GM21528 (cell line): ENCODE data around the gene RBM38.
A peak's percentile ranks its signal among the peaks of the same experiment; 100 is the strongest.

ENCODE experiments used
- ATAC-seq: cut with Tn5 transposase; IDR thresholded peaks from one replicate; pipeline ENCODE4 v1.9.1; 2021; ENCODE audit warnings: mild to moderate bottlenecking, moderate library complexity; ENCODE audit not compliant: unreplicated experiment, low FRiP score

RBM38 gene

DNA sequence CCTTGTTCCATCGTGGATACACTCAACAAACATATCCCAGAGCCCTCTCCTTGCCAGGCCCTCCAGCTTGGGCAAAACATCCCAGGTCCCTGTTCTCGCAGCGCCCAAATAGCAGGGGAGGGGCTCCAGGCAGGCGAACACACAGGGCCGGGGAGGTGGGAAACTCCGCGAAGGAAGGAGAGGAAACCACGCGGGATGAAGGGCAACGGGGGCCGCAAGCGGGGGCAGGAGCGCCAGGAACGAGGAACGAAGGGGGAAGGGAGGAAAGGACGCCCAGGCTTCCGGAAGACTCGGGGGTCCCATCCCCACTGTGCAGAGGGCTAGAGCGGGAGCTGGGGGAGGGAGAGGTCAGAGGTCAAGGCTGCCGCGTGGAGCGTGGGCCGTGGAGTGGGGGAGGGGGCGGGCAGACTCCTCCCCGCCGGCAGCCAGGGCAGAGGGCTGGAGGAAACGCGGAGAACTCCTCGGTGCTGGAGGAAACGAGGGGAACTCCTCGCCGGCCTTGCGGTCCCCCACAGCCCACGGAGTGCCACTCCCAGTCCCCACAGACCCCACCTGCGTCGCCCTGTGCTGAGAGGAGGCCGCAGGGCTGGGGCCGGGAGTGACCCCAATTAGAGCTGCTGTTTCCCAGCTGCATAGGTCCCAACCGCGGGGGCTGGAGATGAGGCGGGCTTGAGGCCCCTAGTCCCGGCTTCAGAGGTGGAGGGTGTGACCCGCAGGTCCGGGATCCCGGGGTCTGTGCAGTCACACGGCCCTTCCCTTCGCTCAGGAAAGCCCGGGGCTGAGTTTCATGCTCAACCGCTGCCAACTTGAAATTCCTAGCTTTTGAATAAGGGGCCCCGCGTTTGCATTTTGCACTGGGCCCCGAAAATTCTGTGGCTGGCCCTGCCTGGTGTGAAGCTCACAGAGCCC, 1.2 kb upstream of the RBM38 start:
- peak; percentile 8 for ATAC-seq

DNA sequence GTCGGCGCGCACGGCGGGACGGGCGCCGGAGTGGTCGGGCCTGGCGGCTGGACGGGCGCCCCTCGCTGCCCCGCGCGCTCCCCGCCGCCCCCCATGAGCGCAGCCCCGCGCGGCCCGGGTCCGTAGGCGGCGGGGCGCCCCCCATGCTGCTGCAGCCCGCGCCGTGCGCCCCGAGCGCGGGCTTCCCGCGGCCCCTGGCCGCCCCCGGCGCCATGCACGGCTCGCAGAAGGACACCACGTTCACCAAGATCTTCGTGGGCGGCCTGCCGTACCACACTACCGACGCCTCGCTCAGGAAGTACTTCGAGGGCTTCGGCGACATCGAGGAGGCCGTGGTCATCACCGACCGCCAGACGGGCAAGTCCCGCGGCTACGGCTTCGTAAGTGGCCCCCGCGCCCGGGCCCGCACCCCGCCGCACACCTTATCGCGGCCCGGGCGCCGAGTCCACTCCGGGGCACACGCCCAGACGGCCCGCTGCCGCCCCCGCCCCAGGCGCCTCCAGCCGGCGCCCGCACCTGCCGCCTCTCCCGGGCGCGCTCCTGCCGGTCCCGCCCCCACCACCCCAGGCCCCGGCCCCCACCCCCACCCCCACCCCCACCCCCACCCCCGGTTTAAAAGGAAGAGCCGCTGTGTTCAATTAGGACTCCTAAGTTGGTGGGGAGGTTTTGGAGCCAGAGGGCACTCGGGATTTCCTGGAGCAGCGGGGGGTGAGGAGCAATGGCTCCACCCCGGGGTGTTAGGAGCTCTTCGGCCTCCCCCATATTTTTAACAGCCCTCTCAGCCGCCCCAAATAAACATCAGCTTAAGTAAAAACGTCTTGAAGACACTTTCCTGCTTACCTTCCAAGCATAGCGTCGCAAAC, 474 bp downstream of the RBM38 start:
- ATAC-seq, result peak; percentile 4

DNA sequence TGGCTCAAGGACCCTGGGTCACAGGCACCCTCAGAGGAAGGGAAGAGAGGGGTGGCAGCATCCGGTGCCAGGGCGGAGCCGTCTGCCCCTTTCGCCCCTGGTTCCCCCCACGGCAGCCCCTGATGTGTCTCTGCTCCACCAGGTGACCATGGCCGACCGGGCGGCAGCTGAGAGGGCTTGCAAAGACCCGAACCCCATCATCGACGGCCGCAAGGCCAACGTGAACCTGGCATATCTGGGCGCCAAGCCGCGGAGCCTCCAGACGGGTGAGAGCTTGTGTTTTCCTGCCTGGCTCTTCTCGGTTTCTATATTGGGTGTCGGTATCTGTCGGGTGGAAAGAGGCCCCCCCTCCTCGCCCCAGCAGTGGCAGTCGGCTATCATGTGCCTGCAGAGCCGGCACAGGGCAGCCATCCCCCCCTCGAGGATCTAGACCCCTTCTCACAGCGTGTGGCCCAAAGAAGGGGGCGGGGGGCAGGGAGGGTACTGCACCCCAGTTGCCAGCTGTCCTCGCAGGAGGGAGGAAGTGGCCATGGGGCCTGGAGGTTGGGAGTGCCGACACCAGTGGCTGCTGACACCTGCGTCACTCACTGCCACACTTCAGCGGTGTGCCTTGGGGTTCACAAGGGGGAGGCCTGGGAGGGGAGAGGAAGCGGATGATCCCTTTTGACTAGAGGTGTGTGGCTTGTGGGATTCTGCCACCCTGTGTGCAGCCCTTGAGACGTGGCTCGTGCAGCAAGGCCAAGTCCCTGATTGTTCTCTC, 1.5 kb downstream of the RBM38 start:
- ATAC-seq, result no peak

DNA sequence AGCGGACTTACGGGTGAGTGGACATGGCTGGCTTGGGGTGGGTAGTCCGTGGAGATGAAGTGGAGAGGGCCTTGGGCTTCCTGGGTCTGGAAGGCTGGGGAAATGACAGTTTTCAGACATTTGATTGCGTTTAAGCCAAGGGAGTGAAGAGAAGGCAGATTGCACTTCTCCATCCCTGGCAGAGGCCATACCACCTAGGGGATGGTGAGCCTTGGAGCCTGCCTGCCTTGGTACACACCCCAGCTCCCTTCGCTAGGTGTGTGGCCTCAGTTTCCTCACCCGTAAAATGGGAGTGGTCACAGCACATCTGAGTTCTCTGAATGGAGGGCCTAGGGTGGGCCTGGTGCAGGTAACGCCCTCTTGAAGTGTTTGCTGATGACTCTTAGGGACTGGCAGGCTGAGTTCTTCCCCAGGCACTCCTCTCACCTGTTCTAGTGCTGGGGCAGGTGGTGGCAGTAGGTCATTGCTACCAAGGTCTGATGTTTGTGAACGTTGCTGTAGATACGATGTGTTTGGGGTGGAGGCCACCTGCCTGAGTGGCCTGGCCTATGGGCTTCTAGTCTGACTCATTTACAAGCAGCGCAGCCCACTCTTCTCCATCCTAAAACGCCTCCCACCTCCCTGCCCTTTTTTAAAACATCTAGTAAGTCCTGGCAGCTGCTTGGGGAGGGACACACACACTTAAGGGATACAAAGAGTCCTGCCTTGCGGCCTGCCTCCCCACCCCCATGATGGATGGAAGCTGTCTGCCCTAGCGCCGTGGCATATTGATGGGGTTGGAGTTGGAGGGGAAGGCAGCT, 2.3 kb downstream of the RBM38 start:
- ATAC-seq, result no peak

DNA sequence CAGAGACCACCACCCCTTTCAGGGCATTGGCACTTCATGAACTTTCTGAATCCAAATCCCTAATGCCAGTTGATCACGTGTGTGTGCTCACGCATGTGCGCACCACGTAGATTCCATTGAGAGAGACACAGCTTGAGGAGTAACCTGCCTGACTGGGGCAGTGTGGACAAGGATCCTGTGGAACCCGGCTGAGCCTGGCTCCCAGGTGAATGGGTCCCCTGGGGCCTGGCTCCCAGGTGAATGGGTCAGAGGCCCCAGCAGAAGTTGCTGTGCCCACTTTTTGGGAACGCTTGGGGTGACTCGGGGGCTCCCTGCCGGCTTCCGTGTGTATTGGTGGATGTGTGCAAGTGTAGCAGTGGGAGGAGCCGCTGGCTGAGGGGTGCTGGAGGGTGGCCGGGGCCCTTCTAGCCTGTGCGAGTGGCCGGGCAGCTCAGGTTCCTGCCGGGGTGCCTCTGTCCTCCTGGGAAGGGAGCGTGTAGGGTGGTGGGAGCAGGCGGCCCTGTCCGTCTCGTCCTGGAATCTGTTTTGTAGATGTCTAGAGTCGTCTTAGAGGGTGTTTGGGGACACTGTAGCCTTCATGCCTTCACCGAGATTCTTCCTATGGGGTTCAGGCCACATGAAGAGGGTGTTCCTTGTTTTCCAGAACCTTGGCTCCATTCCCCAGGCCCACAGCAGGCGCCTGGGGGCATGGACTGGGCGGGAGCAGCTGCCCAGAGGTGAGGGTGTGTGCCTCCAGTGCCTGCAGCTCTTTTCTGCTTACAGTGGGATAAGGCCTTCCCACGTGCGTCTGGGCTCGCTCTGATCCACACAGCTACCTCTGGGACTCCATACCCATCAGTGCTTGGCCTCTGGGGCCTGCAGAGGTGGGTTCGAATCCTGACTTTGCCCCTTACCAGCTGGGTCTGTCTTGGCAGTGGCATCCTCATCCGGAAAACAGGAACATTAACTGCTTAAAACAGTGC, 3.2 kb downstream of the RBM38 start:
- ATAC-seq, result no peak

DNA sequence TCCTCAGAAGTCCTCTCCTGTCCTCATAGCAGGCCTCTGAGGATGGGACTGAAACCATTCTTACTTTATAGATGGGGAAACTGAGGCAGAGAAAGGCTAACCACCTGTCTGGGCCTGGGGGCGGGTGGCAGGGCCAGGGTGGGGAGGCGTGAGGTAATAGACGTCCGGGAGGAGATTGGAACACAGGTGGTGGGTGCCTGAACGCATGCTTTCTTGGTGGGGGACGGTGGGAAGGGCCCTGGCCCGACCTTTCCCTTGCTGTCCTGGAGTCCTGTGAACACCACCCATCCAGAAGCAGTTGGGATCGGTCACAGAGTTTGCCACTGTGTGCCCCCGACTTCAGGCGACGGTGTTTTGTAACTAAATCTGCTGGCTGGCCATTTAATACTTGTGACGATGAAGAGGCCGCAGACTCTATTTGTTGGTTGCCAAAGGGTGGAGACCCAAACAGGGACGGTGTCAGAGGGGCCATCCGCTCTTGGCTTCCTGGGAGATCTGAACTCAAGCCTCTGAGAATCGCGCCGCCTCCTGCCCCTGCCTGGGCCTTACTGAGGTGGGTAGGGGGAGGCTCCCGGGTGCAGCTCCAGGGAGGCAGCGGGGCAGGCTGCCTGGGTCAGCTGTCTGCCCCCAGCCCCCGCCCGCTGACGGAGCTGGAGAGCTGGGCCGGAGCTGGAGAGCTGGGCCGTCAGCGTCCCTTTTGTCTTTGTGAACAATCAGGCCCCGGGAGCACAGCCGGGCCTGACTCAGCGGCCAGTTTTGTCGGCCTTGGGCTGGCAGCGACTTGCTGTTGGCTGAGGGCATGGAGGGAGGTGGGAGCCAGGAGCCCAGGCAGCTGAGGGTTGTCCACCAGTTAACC, 4.1 kb downstream of the RBM38 start:
- no peak for ATAC-seq

DNA sequence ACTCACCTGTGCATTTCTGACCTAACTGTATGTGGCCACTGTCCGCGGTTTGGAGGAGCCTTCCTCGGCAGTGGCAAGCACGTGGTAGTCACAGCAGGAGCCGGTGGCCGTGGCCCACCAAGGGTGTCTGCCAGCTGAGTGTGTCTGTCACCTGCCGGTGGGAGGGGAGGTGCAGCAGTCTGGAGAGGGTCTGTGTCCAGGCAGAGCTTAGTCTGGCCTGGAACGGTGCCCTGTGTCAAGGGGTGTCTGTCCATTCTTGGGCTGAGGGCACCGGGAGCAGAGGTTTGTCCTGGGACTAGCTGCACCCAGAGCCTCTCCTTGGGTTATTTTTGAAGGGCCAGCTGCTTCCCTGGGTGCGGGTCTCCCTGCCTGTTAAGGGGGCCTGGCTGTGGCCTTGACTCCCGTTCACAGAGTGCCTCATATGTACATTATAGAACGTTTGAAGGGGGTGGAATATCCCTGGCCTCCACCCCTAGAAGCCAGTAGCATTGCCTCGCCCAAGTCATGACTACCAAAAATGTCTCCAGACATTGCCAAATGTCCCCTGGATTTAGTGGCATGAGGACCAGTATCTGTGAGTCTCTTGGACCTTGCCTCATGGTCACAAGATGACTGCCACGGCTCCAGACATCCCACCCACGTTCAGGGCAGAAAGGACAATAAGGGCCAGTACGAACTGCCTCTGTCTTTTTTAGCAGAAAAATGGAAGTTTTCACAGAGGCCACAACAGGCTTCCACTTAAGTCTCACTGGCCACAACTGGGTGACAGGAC, 5.2 kb downstream of the RBM38 start:
- no peak for ATAC-seq

DNA sequence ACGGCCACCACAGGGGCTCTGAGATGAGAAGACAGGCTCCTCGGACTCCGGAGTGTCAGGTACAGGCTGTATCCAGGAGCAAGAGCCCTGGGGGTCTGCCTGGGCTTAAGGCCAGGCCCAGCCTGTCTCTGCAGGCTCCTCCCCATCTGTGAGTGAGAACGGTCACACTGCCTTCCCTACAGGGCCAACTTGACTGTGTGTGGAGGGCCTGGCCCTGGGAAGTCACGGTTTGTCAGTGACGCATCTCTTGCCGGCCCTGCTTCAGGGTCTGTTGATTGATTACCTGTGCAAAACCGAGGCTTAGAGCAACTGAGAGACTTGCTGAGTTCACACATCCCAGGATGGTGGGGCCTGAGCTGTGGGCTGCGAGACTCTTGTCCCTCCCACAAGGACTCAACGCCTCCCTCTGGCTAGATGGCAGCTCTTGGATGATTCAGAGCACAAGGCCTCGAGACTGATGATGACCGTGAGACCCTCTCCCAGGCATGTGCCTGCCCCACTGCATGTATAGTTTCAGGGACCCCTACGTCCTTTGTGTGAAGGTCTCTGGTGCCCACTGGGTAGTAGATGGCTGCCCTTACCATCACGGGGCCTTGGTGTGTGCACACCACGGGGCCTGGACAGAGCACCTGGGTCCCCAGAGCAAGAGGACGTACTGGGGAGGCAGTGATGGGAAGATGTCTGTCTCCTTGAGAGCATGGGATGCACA, 5.9 kb downstream of the RBM38 start:
- ATAC-seq, result no peak

DNA sequence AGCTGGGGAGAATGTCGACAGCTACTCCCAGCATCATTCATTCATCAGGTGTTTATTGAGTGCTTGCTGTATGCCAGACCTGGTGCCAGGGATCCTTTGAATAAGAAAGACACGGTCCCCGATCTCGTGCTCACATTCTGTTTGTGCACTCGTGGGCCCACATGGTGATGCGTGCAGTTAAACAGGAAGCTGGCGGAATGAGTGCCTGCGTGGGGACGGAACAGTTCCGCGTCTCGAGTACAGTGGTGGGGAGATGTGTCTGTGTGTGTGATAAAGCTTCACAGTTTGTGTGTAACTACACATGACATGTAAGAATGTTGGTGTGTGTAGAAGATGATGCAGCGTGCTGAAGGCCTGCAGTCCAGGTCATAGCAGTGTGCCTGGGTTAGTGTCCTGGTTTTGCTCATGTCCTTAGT, 6.5 kb downstream of the RBM38 start:
- peak; percentile 3 for ATAC-seq

DNA sequence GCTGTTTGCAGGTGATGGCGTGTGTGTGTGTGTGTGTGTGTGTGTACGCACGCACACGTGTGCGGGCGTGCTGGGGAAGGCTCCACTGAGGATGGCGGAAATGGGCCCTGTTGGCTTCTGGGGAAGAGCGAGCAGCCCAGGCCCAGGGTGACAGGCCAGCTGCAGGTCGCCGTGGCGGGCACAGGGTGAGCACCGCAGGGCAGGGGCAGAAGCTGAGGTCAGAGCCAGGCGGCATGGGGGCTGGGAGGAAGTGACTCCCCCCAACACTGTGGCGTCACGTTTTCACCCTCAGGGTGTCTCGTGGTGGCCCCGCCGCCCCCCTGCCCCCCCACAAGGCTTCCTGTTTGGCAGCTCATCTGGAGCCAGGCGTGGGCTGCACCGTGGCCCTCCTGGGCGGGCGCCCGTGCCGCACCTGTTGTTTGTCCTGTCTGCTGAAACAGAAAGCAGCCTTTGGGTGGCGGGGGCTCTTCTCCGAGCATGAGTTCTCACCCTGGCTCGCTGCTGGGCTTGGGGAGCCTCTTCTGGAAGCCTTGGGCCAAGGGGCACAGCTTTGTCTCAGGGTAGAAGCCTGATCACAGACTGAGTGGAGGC, 7.1 kb downstream of the RBM38 start:
- peak; percentile 56 for ATAC-seq

DNA sequence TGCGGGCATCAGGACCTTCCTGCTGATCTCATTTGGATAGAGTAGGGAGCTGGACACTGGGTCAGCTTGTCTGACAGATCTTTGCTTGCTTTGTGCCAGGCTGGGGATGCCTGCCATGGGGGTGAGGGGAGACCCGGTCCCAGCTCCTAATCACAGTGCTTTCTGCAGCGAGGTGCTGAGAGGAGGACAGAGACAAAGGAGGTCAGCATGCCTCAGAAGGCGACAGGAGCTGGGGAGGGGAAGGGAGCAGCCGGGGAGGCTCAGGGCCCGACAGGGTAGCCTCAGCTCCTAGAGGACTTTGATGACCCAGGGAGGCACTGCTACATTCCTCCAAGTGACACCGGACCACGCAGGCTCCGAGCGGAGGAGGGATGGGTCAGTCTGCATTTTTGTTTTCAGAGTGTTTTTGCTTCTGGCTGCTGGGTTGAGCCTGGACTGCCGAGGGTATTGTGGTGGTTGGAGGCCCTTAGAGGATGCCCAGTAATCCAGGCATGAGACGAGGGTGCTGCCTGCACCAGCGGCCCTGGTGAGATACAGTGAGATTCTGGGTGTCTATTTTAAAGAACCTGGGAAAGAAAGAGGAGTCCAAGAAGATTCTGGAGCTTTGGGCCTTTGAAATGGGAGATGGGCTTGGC, 7.8 kb downstream of the RBM38 start:
- no peak for ATAC-seq

DNA sequence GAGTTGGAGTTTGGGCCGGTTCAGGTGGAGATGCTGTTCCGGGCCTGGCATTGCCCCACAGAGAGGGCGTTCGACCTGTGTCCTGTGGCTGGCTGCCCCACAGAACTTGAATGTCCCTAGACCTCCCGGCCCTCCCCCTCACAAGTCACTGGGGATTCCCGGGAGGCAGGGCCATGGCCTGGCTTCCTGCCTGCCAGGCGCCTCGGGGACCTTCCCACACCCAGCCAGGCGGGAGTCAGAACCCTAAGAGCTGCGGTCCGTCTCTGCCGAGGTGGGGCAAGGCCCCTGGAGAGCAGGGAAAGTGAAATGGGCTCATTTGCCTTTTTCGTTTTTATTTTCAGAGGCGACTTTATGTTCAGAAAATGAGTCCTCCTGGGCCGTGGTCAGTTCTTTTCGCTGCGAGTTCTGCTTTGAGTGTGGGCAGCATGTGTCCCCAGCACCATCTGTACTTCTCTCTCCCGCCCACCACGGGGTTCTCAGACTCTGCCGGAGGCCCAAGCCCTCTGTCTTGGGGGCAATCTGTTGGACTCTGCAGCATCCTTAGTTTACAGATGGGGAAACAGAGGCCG, 8.5 kb downstream of the RBM38 start:
- peak; percentile 40 for ATAC-seq

DNA sequence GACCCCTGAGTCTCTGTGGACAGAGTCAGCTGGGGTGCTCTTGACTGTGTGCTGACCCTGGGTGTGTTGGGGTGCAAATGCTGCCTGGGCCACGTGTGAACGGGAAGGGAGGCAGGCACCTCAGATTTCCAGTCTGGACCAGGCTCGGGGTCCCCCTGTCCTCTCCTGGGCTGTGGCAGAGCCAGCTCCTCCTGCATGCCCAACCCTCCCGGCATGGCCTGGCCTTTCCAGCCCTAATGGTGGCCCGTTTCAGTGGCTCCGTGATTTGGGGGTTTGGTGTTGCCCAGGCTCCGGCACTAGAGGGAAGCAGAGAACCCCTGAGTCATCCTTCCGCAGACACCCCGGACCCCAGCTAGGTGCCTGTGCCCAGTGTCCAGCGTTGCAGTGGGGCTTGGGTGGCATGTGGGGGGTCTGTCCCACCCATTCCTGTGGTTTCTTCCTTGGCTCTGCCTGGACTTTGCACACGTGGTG, 9.1 kb downstream of the RBM38 start:
- ATAC-seq, result no peak

DNA sequence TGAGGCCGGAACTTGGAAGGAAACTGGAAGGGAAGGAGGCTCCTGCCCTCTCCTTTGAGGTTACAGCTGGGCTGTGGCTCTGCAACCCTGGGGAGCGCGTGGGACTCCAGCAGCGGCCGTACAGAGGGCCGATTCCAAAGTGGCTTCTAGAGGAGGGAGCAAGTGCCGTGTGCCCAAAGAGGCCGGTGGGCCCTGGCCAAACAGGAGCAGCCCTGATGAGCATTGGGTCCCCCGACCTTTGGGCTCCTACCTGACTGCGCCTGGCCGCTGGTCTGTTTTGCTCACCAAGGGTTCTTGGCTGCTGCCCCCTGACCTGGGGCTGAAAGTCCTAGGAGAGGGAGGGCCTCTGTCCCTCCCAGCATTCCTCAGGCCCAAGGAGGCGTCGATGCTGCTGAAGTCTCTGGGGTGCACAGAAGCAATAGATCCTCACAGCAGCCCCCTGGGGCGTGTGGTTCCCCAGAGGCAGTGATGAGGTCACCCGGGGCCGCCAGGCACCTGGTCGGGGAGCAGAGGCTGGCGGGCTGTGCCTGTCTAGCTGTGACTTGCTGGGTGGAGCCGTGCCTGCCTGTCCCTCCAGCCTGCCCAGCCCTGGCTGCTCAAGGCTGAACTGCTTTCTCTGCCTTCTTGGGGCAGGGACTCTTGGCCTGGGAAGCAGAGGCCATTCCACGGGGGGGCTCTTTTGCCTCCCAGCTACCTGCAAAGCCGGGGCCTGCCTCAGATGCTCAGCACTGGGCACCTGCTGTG, 9.8 kb downstream of the RBM38 start:
- ATAC-seq, result no peak

DNA sequence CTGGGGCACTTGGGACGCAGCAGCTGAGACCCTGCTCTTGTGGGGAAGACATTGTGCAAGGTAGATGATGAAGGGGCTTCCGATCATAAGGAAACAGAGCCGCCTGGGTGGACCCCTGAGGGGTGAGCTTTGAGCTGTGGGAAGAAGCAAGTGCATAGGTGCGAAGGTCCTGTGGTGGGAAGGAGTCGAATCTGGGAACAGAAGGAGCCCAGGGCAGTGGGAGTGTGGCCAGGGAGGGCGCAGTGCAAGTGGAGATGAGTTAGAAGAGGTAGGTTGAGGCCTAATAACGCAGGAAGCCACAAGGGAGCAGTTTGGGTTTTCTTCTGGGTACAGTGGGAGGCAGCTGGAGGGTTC, 10.3 kb downstream of the RBM38 start:
- ATAC-seq, result no peak
